PFSK-1 (cell line): ENCODE data around the gene B3GNT2.

ENCODE experiments used
- FOXP2 ChIP-seq: optimal IDR thresholded peaks from 2 replicates; pipeline ENCODE3; 2011; ENCODE audit warnings: borderline replicate concordance, control low read depth, inconsistent platforms; ENCODE audit not compliant: insufficient read depth; ENCODE audit errors: extremely low read length, extremely low read depth
- POLR2AphosphoS5 ChIP-seq: IDR thresholded peaks from 2 replicates; pipeline ENCODE4 v1.6.1; 2012; ENCODE audit warnings: low read depth, mild to moderate bottlenecking, control low read depth, low read length, moderate library complexity
- REST ChIP-seq, 2 experiments: IDR thresholded peaks; 2 replicates each; pipeline versions ENCODE4 v1.6.1 to v1.8.0; 2011 to 2012; ENCODE audit warnings: low read depth in 2 of 2, low read length in 2 of 2, control low read depth in 1 of 2, inconsistent platforms in 1 of 2, mild to moderate bottlenecking in 1 of 2, moderate library complexity in 1 of 2; ENCODE audit not compliant: insufficient read depth in 1 of 2
- SIN3A ChIP-seq: IDR thresholded peaks from 2 replicates; pipeline ENCODE4 v1.6.1; 2012; ENCODE audit warnings: mild to moderate bottlenecking, low read length, moderate library complexity, borderline replicate concordance; ENCODE audit not compliant: insufficient read depth
- TAF1 ChIP-seq: IDR thresholded peaks from 2 replicates; pipeline ENCODE4 v1.6.1; 2012; ENCODE audit warnings: low read length, control low read depth, borderline replicate concordance; ENCODE audit not compliant: insufficient read depth

GRCh38 chr2:62204998-62205496, 9.1 kb downstream of the B3GNT2 start:
- no peak for TF ChIP-seq SIN3A
- no peak for TF ChIP-seq POLR2AphosphoS5
- no peak for TF ChIP-seq REST (IDR thresholded peaks at IDR 0.05; ENCODE audit: insufficient read depth in 1 of 2, low read depth in 2 of 2, low read length in 2 of 2)
- no peak for TF ChIP-seq TAF1
- TF ChIP-seq FOXP2 = no peak
